ENCODE results near the gene HIRA. TPM values are rescaled to one million over a fixed set of nuclear protein-coding genes. Genes with fewer than 3 reads are reported as not detected.

Gene HIRA
- total RNA-seq, 1 experiment from 2014 or later, result 23.8 TPM

DNA sequence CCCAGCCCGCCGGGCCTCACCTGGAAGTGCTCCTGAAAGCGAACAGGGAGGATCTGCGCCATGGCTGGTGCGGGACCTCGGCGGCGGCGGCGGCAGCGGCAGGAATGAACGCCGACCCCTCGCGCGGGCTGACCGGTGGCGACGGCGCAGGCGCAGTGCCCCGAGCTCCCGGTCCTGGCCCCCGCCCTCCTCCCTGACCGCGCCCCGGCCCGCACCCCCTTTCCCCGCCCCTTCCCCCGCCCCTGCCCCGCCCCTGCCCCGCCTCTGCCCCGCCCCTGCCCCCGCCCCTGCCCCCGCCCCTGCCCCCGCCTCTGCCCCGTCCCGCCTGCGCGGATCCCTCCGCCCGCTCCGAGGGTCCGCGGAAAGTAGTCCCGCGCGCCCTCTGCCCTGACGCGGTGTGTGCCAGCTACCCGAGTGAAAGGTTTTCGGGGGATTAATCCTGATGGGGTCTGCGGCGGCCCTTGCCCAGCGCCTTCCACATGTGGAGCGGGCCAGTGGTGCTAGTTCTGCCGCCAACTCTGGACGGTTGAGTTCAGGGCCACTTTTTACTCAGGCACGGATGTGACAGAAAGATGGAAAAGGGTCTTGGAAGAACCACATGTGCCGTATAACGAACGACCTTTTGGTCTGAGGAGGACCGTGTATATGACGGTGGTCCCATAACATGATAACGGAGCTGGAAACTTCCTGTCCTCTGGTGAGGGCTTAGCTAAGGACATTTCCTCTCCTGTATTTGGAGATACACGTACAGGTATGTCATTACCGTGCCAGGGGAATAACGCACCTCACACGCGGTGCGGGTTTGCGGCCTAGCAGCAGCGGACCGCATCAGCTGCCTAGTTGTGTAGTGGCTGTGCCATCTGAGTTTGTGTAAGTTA lies 139.7 kb downstream of the HIRA start, which contains the start of gene CLTCL1:
Gene CLTCL1, minus strand, starts transcription at position 140 of the 878 bp plus-strand sequence. Its CDS starts 78 bp downstream, at position 62.
- ChIA-PET CTCF (no interaction called here), POLR2A (no interaction called here)
- H3K27ac ChIP-seq (ENCODE audit: low read length), result peak within 1 kb of the TSS; percentile 86
- in situ Hi-C loops (cut with HindIII; ENCODE audit: low pct_unique_long_range_greater_than_20kb, low sequenced_read_pairs) (no loop called here), intact Hi-C loops (cut with micrococcal nuclease; ENCODE audit: unreplicated experiment) (loop anchor here (10.0 kb wide), 1 partner anchor 217 kb away; no protein-coding TSS in a partner anchor)
- peaks cover 9% of the 10 kb centered on the region for H3K4me1 ChIP-seq (ENCODE audit: control insufficient read depth, insufficient read depth, low read length)
- H3K9me3 ChIP-seq (ENCODE audit: control insufficient read depth, insufficient read depth, low read depth, low read length), result no peaks in the 10 kb centered on the region
- H3K27me3 ChIP-seq (ENCODE audit: control insufficient read depth, insufficient read depth, low read length), result no peaks in the 10 kb centered on the region
- TF ChIP-seq, protein P1, sequence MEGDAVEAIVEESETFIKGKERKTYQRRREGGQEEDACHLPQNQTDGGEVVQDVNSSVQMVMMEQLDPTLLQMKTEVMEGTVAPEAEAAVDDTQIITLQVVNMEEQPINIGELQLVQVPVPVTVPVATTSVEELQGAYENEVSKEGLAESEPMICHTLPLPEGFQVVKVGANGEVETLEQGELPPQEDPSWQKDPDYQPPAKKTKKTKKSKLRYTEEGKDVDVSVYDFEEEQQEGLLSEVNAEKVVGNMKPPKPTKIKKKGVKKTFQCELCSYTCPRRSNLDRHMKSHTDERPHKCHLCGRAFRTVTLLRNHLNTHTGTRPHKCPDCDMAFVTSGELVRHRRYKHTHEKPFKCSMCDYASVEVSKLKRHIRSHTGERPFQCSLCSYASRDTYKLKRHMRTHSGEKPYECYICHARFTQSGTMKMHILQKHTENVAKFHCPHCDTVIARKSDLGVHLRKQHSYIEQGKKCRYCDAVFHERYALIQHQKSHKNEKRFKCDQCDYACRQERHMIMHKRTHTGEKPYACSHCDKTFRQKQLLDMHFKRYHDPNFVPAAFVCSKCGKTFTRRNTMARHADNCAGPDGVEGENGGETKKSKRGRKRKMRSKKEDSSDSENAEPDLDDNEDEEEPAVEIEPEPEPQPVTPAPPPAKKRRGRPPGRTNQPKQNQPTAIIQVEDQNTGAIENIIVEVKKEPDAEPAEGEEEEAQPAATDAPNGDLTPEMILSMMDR (IDR thresholded peaks at IDR 0.05), result no peak
- TF ChIP-seq TCF7L2 (IDR thresholded peaks at IDR 0.05; ENCODE audit: low read depth, low read length) (no peak), POLR2AphosphoS5 (IDR thresholded peaks at IDR 0.05; ENCODE audit: low read depth, low read length) (no peak; the same call in 1 of the 2 replicates), SIN3A (IDR thresholded peaks at IDR 0.05; ENCODE audit: borderline replicate concordance, insufficient read depth, low read depth, low read length) (no peak)
- TF ChIP-seq, protein P2, sequence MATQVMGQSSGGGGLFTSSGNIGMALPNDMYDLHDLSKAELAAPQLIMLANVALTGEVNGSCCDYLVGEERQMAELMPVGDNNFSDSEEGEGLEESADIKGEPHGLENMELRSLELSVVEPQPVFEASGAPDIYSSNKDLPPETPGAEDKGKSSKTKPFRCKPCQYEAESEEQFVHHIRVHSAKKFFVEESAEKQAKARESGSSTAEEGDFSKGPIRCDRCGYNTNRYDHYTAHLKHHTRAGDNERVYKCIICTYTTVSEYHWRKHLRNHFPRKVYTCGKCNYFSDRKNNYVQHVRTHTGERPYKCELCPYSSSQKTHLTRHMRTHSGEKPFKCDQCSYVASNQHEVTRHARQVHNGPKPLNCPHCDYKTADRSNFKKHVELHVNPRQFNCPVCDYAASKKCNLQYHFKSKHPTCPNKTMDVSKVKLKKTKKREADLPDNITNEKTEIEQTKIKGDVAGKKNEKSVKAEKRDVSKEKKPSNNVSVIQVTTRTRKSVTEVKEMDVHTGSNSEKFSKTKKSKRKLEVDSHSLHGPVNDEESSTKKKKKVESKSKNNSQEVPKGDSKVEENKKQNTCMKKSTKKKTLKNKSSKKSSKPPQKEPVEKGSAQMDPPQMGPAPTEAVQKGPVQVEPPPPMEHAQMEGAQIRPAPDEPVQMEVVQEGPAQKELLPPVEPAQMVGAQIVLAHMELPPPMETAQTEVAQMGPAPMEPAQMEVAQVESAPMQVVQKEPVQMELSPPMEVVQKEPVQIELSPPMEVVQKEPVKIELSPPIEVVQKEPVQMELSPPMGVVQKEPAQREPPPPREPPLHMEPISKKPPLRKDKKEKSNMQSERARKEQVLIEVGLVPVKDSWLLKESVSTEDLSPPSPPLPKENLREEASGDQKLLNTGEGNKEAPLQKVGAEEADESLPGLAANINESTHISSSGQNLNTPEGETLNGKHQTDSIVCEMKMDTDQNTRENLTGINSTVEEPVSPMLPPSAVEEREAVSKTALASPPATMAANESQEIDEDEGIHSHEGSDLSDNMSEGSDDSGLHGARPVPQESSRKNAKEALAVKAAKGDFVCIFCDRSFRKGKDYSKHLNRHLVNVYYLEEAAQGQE (IDR thresholded peaks at IDR 0.05; ENCODE audit: insufficient read depth in 1 of 2, low read depth in 2 of 2, low read length in 1 of 2), result no peak
- ATAC-seq, result peak; percentile 84
- H3K36me3 ChIP-seq (ENCODE audit: control insufficient read depth, insufficient read depth, low read length), result no peaks in the 10 kb centered on the region
- DNase-seq (ENCODE audit: low read depth, low spot score), result no peak
- H3K4me3 ChIP-seq (ENCODE audit: low read depth in 2 of 2, low read length in 2 of 2), result peak within 1 kb of the TSS; percentile 75 to 88
- no TSS peak for BruUV-seq (replicated peaks)

DNA sequence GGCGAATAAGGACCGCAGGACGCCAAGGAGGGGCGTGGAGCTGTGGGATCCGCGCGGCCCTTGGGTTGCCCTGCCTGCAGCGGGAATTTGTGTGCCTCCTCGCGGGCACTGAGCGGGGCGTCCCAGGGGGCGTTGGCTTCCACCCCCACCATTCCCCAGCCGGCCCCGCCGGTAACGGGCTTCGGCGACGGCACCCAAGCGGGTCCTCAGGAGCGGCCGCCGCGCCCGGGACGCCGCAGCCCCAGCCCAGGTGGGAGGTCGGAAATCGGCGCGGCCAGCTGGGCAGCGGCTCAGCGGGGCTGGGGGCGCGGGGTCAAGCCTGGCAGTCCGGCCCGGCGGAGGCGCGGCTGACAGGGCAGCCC lies 140.3 kb downstream of the HIRA start:
- Histone ChIP-seq H3K9me3 (ENCODE audit: control insufficient read depth, insufficient read depth, low read depth, low read length) (no peaks in the 10 kb centered on the region), H3K27ac (ENCODE audit: low read length) (peak overlapping the region; percentile 76), H3K4me3 (ENCODE audit: low read depth in 2 of 2, low read length in 2 of 2) (peak overlapping the region; percentile 70 to 75), H3K36me3 (ENCODE audit: control insufficient read depth, insufficient read depth, low read length) (no peaks in the 10 kb centered on the region), H3K4me1 (ENCODE audit: control insufficient read depth, insufficient read depth, low read length) (peaks cover 9% of the 10 kb centered on the region), H3K27me3 (ENCODE audit: control insufficient read depth, insufficient read depth, low read length) (no peaks in the 10 kb centered on the region)
- no TSS peak for BruUV-seq (replicated peaks)
- intact Hi-C loops (cut with micrococcal nuclease; ENCODE audit: unreplicated experiment) (loop anchor here (10.0 kb wide), 1 partner anchor 216 kb away; no protein-coding TSS in a partner anchor), in situ Hi-C loops (cut with HindIII; ENCODE audit: low pct_unique_long_range_greater_than_20kb, low sequenced_read_pairs) (no loop called here)
- ATAC-seq (peak; percentile 70), DNase-seq (ENCODE audit: low read depth, low spot score) (no peak)
- ChIA-PET CTCF (no interaction called here), POLR2A (no interaction called here)
- TF ChIP-seq SIN3A (IDR thresholded peaks at IDR 0.05; ENCODE audit: borderline replicate concordance, insufficient read depth, low read depth, low read length), result no peak
- no peak for TF ChIP-seq TCF7L2 (IDR thresholded peaks at IDR 0.05; ENCODE audit: low read depth, low read length)
- no peak for TF ChIP-seq POLR2AphosphoS5 (IDR thresholded peaks at IDR 0.05; ENCODE audit: low read depth, low read length)
- TF ChIP-seq, protein P2 (IDR thresholded peaks at IDR 0.05; ENCODE audit: insufficient read depth in 1 of 2, low read depth in 2 of 2, low read length in 1 of 2), result no peak
- TF ChIP-seq, protein P1 (IDR thresholded peaks at IDR 0.05), result no peak
